Measurements from ENCODE around the gene HOXA3. TPM values are rescaled to one million over a fixed set of nuclear protein-coding genes. Genes with fewer than 3 reads are reported as not detected.
A peak's percentile ranks its signal among the peaks of the same experiment; 100 is the strongest.

Gene HOXA3
- total RNA-seq, 8 experiments from 2014 or later = 1.4 to 38.6 (median 18.7) TPM

- WGBS, 10 experiments = 0 to 50% (median 10%) methylated on average over 1 to 14 of the region's 35 CpGs; no CpG with 5 or more reads in 2 of the 10 experiments
- peak in 3 of 8 experiments; percentile 1 to 25 (median 13) for ATAC-seq (replicated peaks in 6 of 8)
- Histone ChIP-seq H3K4me3 (peak overlapping the region; percentile 51 to 82 (median 69)), H3K27ac (peak overlapping the region; percentile 92 to 98), H3K4me1 (replicated peaks in 1 of 2) (peaks cover 0 to 5% of the 10 kb centered on the region in 2 donors)
- in situ Hi-C loops (cut with MboI; ENCODE audit: low pct_unique_long_range_greater_than_20kb in 2 of 9, low sequenced_read_pairs in 9 of 9, unreplicated experiment in 9 of 9) = loop anchor here in 4 of 9 experiments (10.0 to 25.0 kb wide), 2 partner anchors 236 to 243 kb away; partner anchors contain the start of gene SKAP2 (in 1 of the 4)
These were observed 54.5 kb downstream of the HOXA3 start for GRCh38 chr7:27097686-27098577.

- peaks cover 9 to 13% of the 10 kb centered on the region in 2 donors for H3K4me1 ChIP-seq (replicated peaks in 1 of 2)
- peak in 2 of 8 experiments; percentile 3 to 14 for ATAC-seq (replicated peaks in 6 of 8)
These were observed 55.4 kb downstream of the HOXA3 start for GRCh38 chr7:27096768-27097514.

GRCh38 chr7:27095897-27096767 is 56.3 kb downstream of the HOXA3 start, which contains the start of gene HOXA1:
Gene HOXA1 (minus strand): TSS chr7:27096000. CDS start chr7:27095912, 88 bp downstream.
- H3K27ac ChIP-seq = peak within 1 kb of the TSS; percentile 92 to 98
- peak; percentile 66 to 81 (median 76) for ATAC-seq (replicated peaks in 6 of 8)
- peak within 1 kb of the TSS; percentile 51 to 82 (median 69) for H3K4me3 ChIP-seq
- in situ Hi-C loops (cut with MboI; ENCODE audit: low pct_unique_long_range_greater_than_20kb in 2 of 9, low sequenced_read_pairs in 9 of 9, unreplicated experiment in 9 of 9) = loop anchor here in 4 of 9 experiments (10.0 to 25.0 kb wide), 2 partner anchors 234 to 241 kb away; partner anchors contain the start of gene SKAP2 (in 1 of the 4)
- H3K4me1 ChIP-seq (replicated peaks in 1 of 2) = peaks cover 15 to 21% of the 10 kb centered on the region in 2 donors
- 0% methylated on average over 1 to 8 of the region's 68 CpGs; no CpG with 5 or more reads in 6 of the 10 experiments for WGBS, 10 experiments

More at GRCh38 chr7:27096768-27097514, 55.4 kb downstream of the HOXA3 start:
- H3K4me3 ChIP-seq = peak overlapping the region; percentile 51 to 82 (median 69)
- peak overlapping the region; percentile 92 to 98 for H3K27ac ChIP-seq
- in situ Hi-C loops (cut with MboI; ENCODE audit: low pct_unique_long_range_greater_than_20kb in 2 of 9, low sequenced_read_pairs in 9 of 9, unreplicated experiment in 9 of 9) = loop anchor here in 4 of 9 experiments (10.0 to 25.0 kb wide), 2 partner anchors 235 to 242 kb away; partner anchors contain the start of gene SKAP2 (in 1 of the 4)
- WGBS, 10 experiments = 0 to 11% (median 0%) methylated on average over 1 to 13 of the region's 41 CpGs; no CpG with 5 or more reads in 2 of the 10 experiments

- WGBS, 10 experiments = 0 to 100% (median 0%) methylated on average over 1 to 10 of the region's 33 CpGs; no CpG with 5 or more reads in 4 of the 10 experiments
- H3K27ac ChIP-seq = peak overlapping the region; percentile 69
- peak in 5 of 8 experiments; percentile 1 to 12 (median 4) for ATAC-seq (replicated peaks in 6 of 8)
- in situ Hi-C loops (cut with MboI; ENCODE audit: low pct_unique_long_range_greater_than_20kb in 2 of 9, low sequenced_read_pairs in 9 of 9, unreplicated experiment in 9 of 9) = loop anchor here in 4 of 9 experiments (10.0 to 25.0 kb wide), 2 partner anchors 233 to 240 kb away; partner anchors contain the start of gene SKAP2 (in 1 of the 4)
- peaks cover 22 to 30% of the 10 kb centered on the region in 2 donors for H3K4me1 ChIP-seq (replicated peaks in 1 of 2)
- H3K4me3 ChIP-seq = peak overlapping the region; percentile 51 to 82 (median 69)
These were observed 57.1 kb downstream of the HOXA3 start for GRCh38 chr7:27095050-27095896.

- H3K4me1 ChIP-seq (replicated peaks in 1 of 2) = peaks cover 30 to 33% of the 10 kb centered on the region in 2 donors
- peak overlapping the region; percentile 51 to 82 (median 69) for H3K4me3 ChIP-seq
- WGBS, 10 experiments = 0 to 73% (median 27%) methylated on average over 1 to 10 of the region's 29 CpGs; no CpG with 5 or more reads in 4 of the 10 experiments
- in situ Hi-C loops (cut with MboI; ENCODE audit: low pct_unique_long_range_greater_than_20kb in 2 of 9, low sequenced_read_pairs in 9 of 9, unreplicated experiment in 9 of 9) = loop anchor here in 4 of 9 experiments (10.0 to 25.0 kb wide), 2 partner anchors 232 to 240 kb away; partner anchors contain the start of gene SKAP2 (in 1 of the 4)
- no peak for ATAC-seq (replicated peaks in 6 of 8)
- H3K27ac ChIP-seq = peak overlapping the region; percentile 69
These were observed 57.9 kb downstream of the HOXA3 start for GRCh38 chr7:27094304-27095049.

GRCh38 chr7:27093184-27093895 is 59.0 kb downstream of the HOXA3 start:
- Histone ChIP-seq H3K4me3 (peak overlapping the region; percentile 51 to 82 (median 69)), H3K4me1 (replicated peaks in 1 of 2) (peaks cover 30 to 44% of the 10 kb centered on the region in 2 donors), H3K27ac (peak overlapping the region in 1 of 2 donors; percentile 69)
- 0 to 90% (median 13%) methylated on average over 1 to 6 of the region's 6 CpGs for WGBS, 10 experiments
- in situ Hi-C loops (cut with MboI; ENCODE audit: low pct_unique_long_range_greater_than_20kb in 2 of 9, low sequenced_read_pairs in 9 of 9, unreplicated experiment in 9 of 9) = loop anchor here in 4 of 9 experiments (10.0 to 25.0 kb wide), 2 partner anchors 231 to 239 kb away; partner anchors contain the start of gene SKAP2 (in 1 of the 4)
- ATAC-seq (replicated peaks in 6 of 8) = no peak

- Histone ChIP-seq H3K27ac (peak overlapping the region in 1 of 2 donors; percentile 26), H3K4me1 (replicated peaks in 1 of 2) (peaks cover 30 to 44% of the 10 kb centered on the region in 2 donors), H3K4me3 (peak overlapping the region; percentile 1 to 82 (median 65))
- no peak for ATAC-seq (replicated peaks in 6 of 8)
- 8 to 100% (median 67%) methylated on average over 1 of the region's 1 CpG; no CpG with 5 or more reads in 3 of the 10 experiments for WGBS, 10 experiments
- in situ Hi-C loops (cut with MboI; ENCODE audit: low pct_unique_long_range_greater_than_20kb in 2 of 9, low sequenced_read_pairs in 9 of 9, unreplicated experiment in 9 of 9) = loop anchor here in 4 of 9 experiments (10.0 to 25.0 kb wide), 2 partner anchors 230 to 238 kb away; partner anchors contain the start of gene SKAP2 (in 1 of the 4)
These were observed 59.6 kb downstream of the HOXA3 start for GRCh38 chr7:27092819-27093110.

GRCh38 chr7:27091941-27092818 is 60.2 kb downstream of the HOXA3 start:
- peaks cover 30 to 49% of the 10 kb centered on the region in 2 donors for H3K4me1 ChIP-seq (replicated peaks in 1 of 2)
- peak overlapping the region; percentile 1 to 82 (median 65) for H3K4me3 ChIP-seq
- 0 to 100% (median 17%) methylated on average over 1 to 7 of the region's 9 CpGs for WGBS, 10 experiments
- ATAC-seq (replicated peaks in 6 of 8) = peak in 1 of 8 experiments; percentile 8
- in situ Hi-C loops (cut with MboI; ENCODE audit: low pct_unique_long_range_greater_than_20kb in 2 of 9, low sequenced_read_pairs in 9 of 9, unreplicated experiment in 9 of 9) = loop anchor here in 4 of 9 experiments (10.0 to 25.0 kb wide), 2 partner anchors 230 to 237 kb away; partner anchors contain the start of gene SKAP2 (in 1 of the 4)
- peak overlapping the region; percentile 26 to 59 for H3K27ac ChIP-seq

GRCh38 chr7:27091105-27091504 is 61.3 kb downstream of the HOXA3 start:
- 0 to 100% (median 22%) methylated on average over 1 to 3 of the region's 3 CpGs; no CpG with 5 or more reads in 2 of the 10 experiments for WGBS, 10 experiments
- in situ Hi-C loops (cut with MboI; ENCODE audit: low pct_unique_long_range_greater_than_20kb in 2 of 9, low sequenced_read_pairs in 9 of 9, unreplicated experiment in 9 of 9) = loop anchor here in 4 of 9 experiments (10.0 to 25.0 kb wide), 2 partner anchors 229 to 236 kb away; partner anchors contain the start of gene SKAP2 (in 1 of the 4)
- peak overlapping the region; percentile 29 to 44 for H3K27ac ChIP-seq
- peak overlapping the region in 4 of 5 donors; percentile 51 to 82 (median 67) for H3K4me3 ChIP-seq
- peak in 3 of 8 experiments; percentile 20 to 23 (median 21) for ATAC-seq (replicated peaks in 6 of 8)
- H3K4me1 ChIP-seq (replicated peaks in 1 of 2) = peaks cover 30 to 56% of the 10 kb centered on the region in 2 donors

Measured in motor neuron (in vitro differentiated cells).